HEK293T (cell line): ENCODE results near the gene ANKLE1.

Source experiments
- ARNT ChIP-seq: fragments of 450-650 bp; IDR thresholded peaks from 2 replicates; pipeline ENCODE4 v1.6.1; 2017; ENCODE audit warnings: mild to moderate bottlenecking
- BHLHE40 ChIP-seq: fragments of 450-650 bp; IDR thresholded peaks from 2 replicates; pipeline ENCODE4 v1.6.1; 2016; ENCODE audit warnings: mild to moderate bottlenecking, moderate library complexity, borderline replicate concordance
- ELF4 ChIP-seq: fragments of 450-650 bp; IDR thresholded peaks from 2 replicates; pipeline ENCODE4 v1.6.1; 2017; ENCODE audit warnings: antibody characterized with exemption
- FOXK2 ChIP-seq: fragments of 450-650 bp; IDR thresholded peaks from 2 replicates; pipeline ENCODE4 v1.6.1; 2016; ENCODE audit warnings: mild to moderate bottlenecking
- FOXM1 ChIP-seq: fragments of 450-650 bp; IDR thresholded peaks from 2 replicates; pipeline ENCODE4 v1.6.1; 2017; ENCODE audit warnings: mild to moderate bottlenecking, borderline replicate concordance
- L3MBTL2 ChIP-seq: fragments of 450-650 bp; conservative IDR thresholded peaks from 2 replicates; pipeline ENCODE4 v1.6.1; 2016; ENCODE audit warnings: mild to moderate bottlenecking
- PKNOX1 ChIP-seq: fragments of 450-650 bp; IDR thresholded peaks from 2 replicates; pipeline ENCODE4 v1.6.1; 2016
- SP1 ChIP-seq: fragments of 450-650 bp; IDR thresholded peaks from 2 replicates; pipeline ENCODE4 v1.6.1; 2017
- ZNF384 ChIP-seq: fragments of 450-650 bp; IDR thresholded peaks from 2 replicates; pipeline ENCODE4 v1.6.1; 2016

- no peak for TF ChIP-seq ARNT
- TF ChIP-seq ZNF384: no peak
- no peak for TF ChIP-seq BHLHE40
- no peak for TF ChIP-seq L3MBTL2
- TF ChIP-seq PKNOX1: no peak
- TF ChIP-seq FOXK2: no peak
- no peak for TF ChIP-seq SP1
- no peak for TF ChIP-seq FOXM1
- no peak for TF ChIP-seq ELF4
These were observed 6.1 kb upstream of the ANKLE1 start for GRCh38 chr19:17275441-17276175.
